GM19239 (cell line): ENCODE data around the gene UBE2C.
A peak's percentile ranks its signal among the peaks of the same experiment; 100 is the strongest.
"Not testable (repeated sequence)": the region's sequence is repeated elsewhere in the genome, so short reads cannot be mapped to it uniquely, and the experiment has no call there.

Source experiments
- DNase-seq: peaks from one replicate; pipeline ENCODE4 v3.0.0; 2011; ENCODE audit warnings: low spot score; ENCODE audit not compliant: insufficient read length
- FAIRE-seq: peaks from 2 replicates; lab custom pipeline; 2011; peaks lifted over from hg19 to GRCh38; lab: Jason Lieb, UNC

UBE2C gene

GRCh38 chr20:45812157-45813005 is at the start of gene UBE2C:
UBE2C (plus strand) TSS chr20:45812644; CDS start chr20:45812696, 52 bp downstream.
- FAIRE-seq = peak; percentile 97
- DNase-seq = peak; percentile 97

DNA sequence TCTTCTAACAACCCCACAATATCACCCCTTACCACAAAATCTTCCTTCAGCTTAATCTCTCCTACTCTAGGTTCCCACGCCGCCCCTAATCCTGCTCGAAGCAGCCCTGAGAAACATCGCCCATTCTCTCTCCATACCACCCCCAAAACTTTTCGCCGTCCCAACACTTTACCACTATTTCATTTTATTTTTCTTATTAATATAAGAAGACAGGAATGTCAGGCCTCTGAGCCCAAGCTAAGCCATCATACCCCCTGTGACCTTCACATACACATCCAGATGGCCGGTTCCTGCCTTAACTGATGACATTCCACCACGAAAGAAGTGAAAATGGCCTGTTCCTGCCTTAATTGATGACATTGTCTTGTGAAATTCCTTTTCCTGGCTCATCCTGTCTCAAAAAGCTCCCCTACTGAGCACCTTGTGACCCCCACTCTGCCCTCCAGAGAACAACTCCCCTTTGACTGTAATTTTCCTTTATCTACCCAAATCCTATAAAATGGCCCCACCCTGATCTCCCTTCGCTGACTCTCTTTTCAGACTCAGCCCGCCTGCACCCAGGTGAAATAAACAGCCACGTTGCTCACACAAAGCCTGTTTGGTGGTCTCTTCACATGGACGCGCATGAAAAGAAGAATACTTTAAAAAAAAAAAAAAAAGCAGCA is 47.7 kb upstream of the UBE2C start:
- not testable (repeated sequence) for FAIRE-seq, DNase-seq

GRCh38 chr20:45765307-45765875 is 47.1 kb upstream of the UBE2C start:
- no peak for FAIRE-seq
- DNase-seq = no peak

GRCh38 chr20:45765980-45766379 is 46.5 kb upstream of the UBE2C start:
- no peak for DNase-seq
- no peak for FAIRE-seq

DNA sequence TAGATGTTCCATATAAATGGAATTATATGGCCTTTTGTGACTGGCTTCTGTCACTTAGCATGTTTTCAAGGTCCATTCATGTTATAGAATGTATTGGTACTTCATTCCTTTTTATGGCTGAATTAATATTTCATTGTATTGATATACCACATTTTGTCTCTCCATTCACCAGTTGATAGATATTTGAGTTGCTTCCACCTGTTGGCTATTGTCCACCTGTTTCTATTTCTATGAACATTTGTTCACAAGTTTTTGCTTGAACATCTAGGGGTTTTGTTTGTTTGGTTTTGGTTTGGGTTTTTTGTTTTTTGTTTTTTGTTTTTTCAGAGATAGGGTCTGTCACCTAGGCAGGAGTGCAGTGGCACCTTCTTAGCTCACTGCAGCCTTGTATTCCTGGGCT is 44.0 kb upstream of the UBE2C start:
- no peak for FAIRE-seq

DNA sequence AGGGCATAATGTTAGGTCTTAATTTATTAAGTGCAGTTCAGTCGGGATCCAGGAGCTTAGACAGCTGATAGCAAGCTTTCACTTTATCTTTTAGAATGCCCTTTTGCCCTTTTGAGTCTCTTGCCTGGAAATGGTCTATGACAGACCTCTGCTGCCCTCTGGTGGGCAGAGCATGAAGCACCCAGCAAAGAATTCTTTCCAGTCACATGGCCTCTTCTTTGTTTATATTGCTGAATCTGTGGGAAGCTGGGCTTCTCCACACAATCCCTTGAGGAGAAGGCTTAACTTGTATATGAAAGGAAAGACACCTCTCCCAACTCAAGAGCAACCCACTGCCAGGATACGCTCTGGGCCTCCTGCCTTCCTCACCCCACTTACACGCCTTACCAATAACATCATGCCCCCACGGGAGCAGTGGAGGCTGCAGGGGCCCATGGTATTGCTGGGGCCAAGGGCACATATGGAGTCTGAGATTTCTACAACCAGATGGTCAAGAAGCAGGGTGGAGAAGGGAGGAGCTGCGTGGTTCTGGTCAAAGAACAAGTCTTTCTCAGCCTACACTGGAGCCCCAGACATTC is 41.2 kb upstream of the UBE2C start:
- DNase-seq = peak; percentile 67

More for the DNA sequence above, 44.0 kb upstream of the UBE2C start:
- no peak for DNase-seq

GRCh38 chr20:45772693-45773092 is 39.8 kb upstream of the UBE2C start:
- no peak for DNase-seq
- FAIRE-seq = no peak

More for the DNA sequence above, 41.2 kb upstream of the UBE2C start:
- FAIRE-seq = peak; percentile 92

GRCh38 chr20:45774945-45775344 is 37.5 kb upstream of the UBE2C start:
- FAIRE-seq (no peak), DNase-seq (no peak)

GRCh38 chr20:45775411-45775810 is 37.0 kb upstream of the UBE2C start:
- DNase-seq (no peak), FAIRE-seq (no peak)

GRCh38 chr20:45776931-45777330 is 35.5 kb upstream of the UBE2C start:
- no peak for FAIRE-seq
- DNase-seq = no peak

DNA sequence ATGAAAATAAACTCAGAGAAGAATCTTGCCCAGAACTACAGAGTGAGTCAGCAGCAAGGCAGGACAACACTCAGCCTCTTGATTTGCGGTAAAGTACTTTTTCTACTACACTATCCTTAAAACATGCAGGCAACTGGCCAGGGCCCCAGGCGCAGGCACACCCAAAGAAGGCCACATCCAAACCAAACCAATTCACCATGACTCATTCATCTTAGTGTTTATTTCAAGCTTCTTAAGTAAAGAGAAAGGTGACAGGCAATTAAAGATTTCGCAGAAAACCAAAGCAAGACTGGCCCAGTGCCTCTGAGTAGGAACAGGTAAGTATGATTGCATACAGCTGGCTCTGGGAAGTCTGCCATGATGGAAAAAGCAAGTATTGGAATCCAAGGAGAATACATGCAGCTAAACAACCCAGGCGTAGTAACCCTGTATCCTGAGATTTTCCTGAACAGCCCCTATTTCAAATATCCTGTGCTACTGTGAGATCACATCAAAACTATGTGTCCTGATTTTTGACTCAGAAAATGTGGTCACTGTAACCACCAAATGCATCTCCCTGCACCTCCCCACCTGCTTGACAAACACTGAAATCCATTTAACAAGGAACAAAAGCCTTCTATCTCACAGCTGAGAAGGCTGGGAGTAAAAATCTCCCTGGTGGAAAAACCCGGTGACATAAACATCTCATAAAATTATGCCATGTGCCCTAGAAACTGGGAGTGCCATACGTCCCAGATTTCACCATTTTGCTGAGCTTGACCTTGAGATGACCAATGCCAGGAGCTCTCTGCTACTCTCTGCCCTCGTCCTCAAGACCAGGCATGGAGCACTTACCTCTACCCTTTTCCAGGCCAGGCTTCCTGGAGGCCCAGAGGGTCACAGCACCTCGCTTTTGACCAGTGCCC is 33.2 kb upstream of the UBE2C start:
- FAIRE-seq = no peak
- DNase-seq = no peak

- DNase-seq = no peak
- no peak for FAIRE-seq
These were observed 32.3 kb upstream of the UBE2C start for GRCh38 chr20:45780159-45780558.

DNA sequence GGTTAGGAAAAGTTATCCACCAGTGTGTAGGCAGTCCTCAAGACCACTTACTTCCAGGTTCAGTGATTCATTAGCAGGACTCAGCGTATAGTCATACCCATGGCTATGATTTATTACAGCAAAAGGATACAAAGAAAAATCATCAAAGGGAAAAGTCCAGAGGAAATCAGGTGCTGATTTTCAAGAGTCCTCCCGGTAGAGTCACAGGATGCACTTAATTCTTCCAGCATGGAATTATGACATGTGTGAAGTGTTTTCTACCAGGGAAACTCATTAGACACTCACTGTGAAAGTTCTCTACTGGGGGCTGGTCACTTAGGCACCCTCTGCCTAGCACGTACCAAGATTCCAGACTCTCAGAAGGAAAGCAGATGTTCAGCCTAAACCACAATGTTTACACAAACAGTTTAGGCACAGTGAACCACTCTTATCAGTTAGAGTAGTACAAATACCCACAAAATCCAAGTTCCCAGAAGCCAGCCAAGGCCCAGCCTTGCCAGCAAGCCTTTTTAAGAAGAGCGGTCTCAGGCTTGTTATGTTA is 31.0 kb upstream of the UBE2C start:
- FAIRE-seq (no peak), DNase-seq (no peak)

GRCh38 chr20:45782890-45783289 is 29.6 kb upstream of the UBE2C start:
- no peak for FAIRE-seq
- DNase-seq = no peak

DNA sequence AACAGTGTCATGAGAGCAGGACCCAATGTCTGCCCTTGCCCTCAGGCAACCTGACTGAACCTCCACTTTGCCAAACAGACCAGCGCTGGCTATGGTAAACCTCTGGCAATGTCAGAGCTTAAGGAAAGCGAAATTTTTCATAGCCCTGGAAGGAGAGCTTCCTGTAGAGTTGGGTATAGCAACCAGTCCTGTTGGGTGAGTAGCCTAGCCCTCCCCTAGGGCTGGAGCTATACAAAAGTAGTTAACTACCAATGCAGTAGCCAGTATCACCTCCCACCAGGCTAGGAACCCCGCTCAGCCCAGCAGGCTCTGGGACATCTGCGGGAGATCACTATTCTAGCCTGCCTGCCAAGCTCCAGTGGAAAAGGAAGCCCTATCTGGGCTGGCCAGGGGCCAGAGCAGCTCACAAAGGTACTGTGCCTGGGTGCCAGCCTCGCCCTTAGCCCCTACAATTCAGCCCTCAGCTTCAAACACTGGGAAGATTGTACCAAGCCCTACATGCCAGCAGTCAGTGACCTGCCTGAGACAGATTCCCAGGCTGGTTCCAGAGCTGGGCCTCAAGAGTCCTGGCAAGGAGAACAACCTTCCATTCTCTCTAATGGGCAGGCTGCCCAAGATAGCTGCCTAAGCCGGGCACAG is 28.7 kb upstream of the UBE2C start:
- no peak for DNase-seq

DNA sequence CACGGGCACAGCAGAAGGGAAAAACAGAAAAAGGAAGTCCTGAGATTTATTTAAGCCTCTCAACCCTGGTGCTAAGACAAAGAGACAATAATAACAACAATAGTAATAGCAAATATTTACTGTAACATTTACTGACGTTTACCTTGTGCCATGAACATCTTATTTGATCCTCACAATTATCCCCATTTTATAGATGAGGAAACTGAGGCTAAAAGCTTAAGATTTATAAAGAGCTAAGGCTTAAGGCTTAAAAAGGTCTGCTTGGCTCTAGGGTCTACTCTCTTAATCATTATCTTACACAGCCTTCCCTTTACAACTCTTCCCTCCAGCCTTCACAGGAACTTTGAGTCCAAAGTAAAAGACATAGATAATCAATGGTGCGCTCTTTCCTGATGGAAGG is 24.1 kb upstream of the UBE2C start:
- DNase-seq (no peak), FAIRE-seq (no peak)

More for the DNA sequence above, 28.7 kb upstream of the UBE2C start:
- no peak for FAIRE-seq

GRCh38 chr20:45792317-45793118 is 19.9 kb upstream of the UBE2C start:
- DNase-seq (no peak), FAIRE-seq (no peak)

- DNase-seq (no peak), FAIRE-seq (no peak)
These were observed 15.9 kb upstream of the UBE2C start for GRCh38 chr20:45796337-45797065.
